HUDEP-2 (cell line): ENCODE measurements around the gene SNRPA1.

Experiments used
- DNase-seq, 76 experiments: peaks; one replicate each; lab custom pipeline; 2025; ENCODE audit not compliant: unreplicated experiment in 76 of 76; lab: John Stamatoyannopoulos, UW

Gene SNRPA1

GRCh38 chr15:101264911-101265641 lies 30.0 kb downstream of the SNRPA1 start:
- no peak for DNase-seq

DNA sequence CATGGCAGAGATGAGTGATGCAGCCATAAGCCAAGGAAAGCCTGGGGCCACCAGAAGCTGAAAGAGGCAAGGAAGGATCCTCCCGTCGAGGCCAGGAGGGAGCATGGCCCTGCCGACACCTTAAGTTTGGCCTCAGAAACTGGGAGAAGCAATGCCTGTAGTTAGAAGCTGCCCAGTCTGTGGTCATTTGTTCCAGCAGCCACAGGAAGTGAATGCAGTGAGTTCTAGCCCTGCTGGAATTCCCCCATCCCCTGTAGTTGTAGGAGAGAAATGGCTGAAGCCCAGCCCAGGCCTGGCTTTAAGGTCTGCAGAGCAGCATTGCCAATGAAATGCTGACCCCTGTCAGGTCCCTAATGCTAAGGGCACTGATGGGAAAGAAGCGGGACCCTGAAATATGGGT lies 31.0 kb downstream of the SNRPA1 start:
- DNase-seq, result no peak

- DNase-seq, result no peak
Observed at GRCh38 chr15:101262551-101262950, 32.5 kb downstream of the SNRPA1 start.

- peak in 46 of 76 experiments; percentile 5 to 62 (median 28) for DNase-seq
Observed at GRCh38 chr15:101258238-101259144, 36.6 kb downstream of the SNRPA1 start.

DNA sequence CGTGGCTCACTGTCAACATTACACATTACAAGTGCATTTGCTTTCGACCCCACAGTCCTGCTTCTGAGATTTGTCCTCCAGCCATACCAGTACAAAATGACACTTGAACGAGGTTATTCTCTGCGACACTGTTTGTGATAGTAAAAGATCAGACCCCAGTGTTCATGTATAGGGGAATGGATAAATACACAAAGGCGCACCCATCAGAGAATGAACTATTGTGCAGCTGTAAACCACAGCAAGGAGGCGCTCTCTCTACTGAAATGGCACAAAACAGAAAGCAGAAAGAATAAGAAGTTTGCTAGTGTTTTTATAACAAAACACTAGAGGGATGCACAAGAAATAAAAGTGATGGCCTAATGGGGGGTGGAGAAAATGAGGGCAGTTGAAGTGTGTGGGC lies 38.3 kb downstream of the SNRPA1 start:
- peak in 3 of 76 experiments; percentile 11 to 17 (median 16) for DNase-seq

DNA sequence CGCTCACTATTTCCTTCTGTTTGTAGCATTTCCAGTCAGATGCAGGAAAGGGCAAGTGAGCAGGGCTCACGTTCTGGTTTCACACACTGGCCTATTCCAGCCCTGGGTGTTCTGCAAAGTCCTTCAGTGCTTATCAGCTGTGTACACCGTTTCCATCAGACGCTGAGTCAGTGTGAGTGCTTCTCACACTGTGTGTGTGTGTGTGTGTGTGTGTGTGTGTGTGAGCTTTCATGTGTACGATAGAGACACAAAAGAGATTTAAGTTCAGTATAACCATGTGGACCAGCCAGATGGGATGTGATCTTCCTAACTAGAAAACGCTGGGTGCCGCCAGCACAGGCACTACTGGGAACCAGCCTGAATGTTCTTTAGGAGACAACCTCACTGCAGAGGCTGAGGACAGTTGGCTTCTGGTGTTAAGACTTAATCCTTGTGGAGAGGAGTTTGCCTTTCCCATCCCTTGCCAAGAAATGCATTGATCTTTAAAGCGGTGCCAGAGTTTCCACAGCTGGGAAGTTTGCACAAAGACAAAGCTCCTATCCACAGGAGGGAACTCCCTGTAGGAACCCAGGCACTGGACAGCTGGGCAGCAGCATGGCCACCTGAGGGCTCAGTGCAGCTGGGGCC lies 39.3 kb downstream of the SNRPA1 start:
- peak in 75 of 76 experiments; percentile 13 to 93 (median 76) for DNase-seq

- peak in 22 of 76 experiments; percentile 11 to 69 (median 28) for DNase-seq
Observed at GRCh38 chr15:101255051-101255395, 40.0 kb downstream of the SNRPA1 start.

DNA sequence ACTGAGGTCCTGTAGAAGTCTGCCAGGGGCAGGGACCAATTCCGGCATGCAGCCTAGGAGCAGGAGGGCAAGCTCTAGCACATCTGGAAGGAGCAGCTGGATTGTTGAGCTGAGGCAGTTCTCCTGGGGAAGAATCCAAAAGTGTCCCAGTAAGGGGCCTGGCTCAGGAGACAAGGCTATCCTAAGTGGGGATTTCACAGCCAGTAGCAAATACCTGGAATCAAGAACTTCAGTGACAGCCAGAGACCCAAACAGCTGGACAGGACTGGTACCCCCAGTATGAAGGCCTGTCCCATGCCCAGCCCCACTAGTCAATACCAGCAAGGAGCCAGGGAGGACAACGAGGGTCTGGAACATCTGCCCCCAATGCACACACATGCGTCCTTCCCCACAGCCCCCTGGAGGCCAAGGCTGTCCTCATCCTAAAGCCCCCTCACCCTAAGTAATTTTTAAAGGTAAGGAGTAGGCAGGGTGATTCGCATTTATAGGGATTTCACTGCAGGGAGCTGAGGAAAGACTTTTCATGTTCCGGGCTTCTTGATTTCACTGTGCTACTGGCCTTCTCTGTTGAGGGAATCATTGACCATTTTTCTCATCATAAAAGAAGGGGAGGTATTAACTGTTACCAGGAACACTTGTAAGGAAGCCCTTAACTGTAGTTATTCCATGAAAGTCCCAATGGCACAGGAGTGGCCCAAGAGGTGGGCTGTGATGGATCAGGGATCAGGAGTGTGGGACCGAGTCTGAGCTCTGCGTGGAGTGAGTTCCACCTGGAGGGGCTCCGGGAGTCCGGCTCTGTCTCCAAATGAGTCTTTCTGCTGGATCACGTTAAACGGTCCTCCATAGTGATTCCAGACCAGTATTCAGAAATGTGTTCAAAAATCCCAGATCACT lies 40.6 kb downstream of the SNRPA1 start:
- no peak for DNase-seq

DNA sequence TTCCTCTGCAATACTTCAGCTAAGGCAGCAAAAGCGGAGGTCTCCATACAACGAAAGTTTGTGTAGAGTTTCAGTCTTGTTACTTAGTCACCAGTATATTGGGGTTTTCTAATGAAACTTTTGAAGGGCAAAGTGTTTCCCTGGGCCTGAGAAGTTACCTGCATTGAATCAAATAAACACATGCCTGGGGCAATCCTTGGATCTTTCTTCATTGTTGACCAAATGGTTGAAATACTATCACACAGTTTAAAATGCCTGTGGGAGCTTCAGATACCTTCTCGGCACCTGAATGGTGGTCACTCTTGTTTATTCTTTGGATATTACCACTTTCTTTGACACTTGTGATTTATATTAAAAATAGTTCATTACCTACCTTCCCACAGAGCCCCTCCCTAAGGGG lies 42.2 kb downstream of the SNRPA1 start:
- DNase-seq, result no peak

DNA sequence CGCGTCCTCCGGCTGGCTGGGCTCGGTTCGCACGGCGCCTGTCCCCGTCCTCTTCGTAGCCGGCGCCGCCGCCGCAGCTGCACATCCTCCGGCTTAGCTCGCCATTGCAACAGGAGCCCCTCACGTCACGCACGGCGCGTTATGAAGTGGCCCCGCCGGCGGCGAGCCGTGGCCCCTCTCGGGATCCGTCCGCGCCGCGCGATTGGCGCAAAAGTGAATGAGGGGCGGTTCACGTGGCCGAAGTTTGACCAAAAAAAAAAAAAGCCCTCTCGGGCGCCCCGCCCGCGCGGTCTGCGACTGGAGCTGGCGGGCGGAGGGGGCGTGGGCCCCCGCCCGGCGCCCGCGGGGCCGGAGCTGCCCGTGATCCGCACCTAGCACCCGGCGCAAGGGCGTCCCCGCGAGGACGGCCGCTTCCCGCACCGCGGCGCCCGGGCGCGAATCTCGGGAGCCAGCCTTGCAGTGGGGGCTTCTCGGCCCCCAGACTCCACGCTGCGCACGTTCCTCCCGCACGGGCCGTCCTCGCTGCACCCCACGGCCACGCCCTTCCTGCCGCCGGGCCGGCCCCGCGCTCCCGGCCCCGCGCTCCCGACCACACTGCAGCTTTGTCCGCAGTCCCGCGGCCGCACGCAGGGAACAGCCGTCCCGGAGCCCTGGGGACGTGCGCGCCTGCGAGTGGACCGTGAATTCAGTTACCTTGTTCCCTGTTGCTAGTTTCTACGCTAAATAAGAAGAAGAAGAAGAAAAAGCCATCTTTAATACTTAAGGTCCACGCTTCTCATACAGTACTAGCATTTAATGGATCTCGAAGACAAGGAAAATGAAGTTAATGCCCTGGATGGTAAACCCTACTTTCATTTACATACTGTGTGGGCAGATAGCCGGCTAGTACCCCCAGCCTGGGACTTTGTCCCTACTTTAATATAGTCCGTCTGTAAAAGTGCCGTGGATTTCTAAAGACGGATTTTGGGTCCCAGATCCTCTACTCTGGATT lies 42.9 kb downstream of the SNRPA1 start, which contains the start of gene CHSY1:
Gene CHSY1, minus strand, starts transcription at position 219 of the 991 bp plus-strand sequence. CDS start 592 bp downstream, outside the sequence.
- peak in 74 of 76 experiments; percentile 23 to 90 (median 78) for DNase-seq

DNA sequence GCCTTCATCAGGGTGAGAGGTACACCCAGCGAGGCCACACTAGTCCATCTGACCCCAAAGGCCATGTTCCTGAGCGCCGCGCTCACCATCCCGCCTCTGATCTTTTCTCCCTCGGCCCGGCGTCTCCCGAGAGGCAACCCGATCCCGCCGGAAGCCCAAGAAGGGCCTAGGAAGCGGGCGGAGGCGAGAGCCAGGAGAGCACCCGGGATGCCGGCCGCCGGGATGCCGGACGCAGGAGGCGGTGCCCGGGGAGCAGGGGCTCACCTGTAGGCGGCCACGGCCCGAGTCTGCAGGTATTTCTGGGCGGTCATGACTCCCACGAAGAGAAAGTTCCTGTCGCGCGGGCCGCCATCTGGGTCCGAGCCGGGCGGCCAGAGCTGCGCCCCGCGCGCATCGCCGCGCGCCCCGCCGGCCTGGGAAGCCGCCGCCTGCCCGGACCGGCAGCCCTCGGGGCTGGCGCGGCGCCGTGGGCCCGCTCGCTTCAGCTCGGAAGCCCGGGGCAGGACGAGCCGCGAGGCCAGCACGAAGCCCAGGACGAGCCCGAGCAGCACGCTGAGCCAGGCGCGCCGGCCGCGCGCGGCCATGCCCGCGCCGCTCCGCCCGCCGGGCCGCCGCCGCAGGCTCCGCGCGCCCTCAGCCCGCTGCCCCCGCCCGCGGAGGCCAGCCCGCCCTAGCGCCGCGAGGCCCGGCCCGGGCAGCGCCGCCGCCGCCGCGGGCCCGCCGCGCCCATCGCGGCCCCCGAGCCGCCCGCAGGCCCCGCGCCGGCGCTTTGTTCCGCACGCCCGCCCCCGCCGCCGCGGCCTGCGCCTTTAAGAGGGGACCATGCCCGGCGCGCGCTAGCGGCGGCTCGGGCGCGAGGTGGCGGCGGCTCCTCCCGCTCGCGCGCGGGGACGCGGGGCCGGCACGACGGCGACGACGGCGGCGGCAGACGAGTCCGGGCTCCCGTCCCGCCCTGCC lies 43.9 kb downstream of the SNRPA1 start:
- peak in 4 of 76 experiments; percentile 2 to 48 (median 12) for DNase-seq

DNA sequence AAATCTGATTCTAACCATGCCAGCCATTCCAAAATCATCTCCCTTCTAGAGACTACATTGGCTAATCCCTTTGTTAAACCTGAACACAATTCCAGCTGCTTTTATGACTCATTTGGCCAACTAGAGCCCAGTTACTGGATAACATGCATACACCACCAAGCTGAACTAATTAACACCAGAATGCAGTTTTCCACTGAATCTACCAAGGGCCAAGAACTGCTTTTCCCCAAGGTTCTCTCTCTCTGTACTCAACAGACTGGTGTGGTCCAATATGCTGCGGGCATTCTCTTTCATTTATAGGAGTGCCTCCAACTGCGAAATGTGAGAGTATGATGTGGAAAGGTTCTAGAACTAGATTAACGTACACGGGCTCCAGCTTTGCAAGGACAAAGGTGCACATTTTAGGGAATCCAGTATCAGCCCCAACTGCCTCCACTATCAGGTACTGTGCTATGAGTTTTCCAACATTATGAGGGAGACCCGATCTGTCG lies 44.7 kb downstream of the SNRPA1 start:
- DNase-seq, result peak in 3 of 76 experiments; percentile 3 to 24 (median 18)

DNA sequence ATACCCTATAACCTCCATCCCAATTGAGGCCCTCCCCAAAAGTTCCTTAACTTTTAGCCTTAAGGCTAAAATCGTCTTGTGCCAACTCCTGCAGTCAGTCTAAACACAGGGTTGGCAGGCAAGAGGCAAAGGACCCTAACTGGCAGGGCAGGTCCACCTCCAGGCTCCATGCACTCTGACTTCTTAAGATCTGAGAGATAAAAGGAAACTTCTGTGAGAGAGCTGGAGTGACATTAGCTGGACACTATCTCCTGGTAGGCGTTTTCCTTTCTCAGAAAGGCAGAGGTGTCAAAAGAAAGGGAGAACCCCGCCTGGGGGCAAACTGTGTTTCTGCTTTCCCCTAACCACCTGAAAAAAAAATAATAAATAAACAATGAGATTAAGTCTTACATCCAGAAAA lies 46.8 kb downstream of the SNRPA1 start:
- DNase-seq, result no peak

GRCh38 chr15:101246824-101247745 lies 48.0 kb downstream of the SNRPA1 start:
- no peak for DNase-seq

- DNase-seq, result no peak
Observed at GRCh38 chr15:101246391-101246790, 48.7 kb downstream of the SNRPA1 start.

DNA sequence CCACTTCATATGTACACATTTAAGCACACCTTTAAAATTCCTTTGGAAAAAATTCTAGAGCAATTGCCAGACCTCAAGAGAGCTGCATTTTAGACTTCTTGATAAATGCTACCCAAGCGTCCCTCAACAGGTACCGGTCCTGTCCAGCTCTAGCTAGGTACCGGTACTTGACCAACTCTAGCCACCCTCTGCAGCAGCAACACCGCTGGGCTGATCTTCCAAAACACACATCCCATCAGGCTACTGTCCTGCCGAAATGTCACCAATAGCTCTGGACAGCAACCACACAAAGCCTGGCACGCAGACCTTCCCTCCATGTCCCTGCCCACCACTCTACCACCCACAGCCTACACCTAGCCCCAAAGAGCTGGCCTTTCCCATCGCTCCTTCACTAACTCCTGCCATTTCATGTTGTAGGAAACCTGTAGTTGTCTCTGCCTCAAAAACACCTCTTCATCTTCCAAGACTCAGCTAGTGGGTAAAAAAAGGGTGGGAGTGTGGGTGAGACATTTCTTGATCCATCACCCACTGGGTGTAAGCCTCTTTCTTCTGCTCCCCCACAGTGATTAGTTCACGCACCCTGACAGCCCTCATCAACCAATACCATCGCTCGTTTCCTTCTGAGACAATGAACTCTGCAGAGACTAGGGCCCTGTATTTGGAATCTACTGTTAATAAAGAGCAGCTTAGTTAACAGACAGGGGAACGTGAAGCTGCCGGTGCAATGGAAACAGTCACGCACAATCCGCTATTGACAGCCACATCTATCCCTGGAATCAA lies 50.0 kb downstream of the SNRPA1 start:
- no peak for DNase-seq
